NOMO-1 treated with dmso at 0.1 percent for 144 hours (cell line): Measurements from ENCODE around the gene PDRG1.

Source experiments
- DNase-seq: peaks from one replicate; lab custom pipeline; 2025; ENCODE audit not compliant: unreplicated experiment; lab: John Stamatoyannopoulos, UW

Gene PDRG1

GRCh38 chr20:31951530-31952453 lies at the start of gene PDRG1:
TSS of gene PDRG1 (minus strand) at chr20:31952046. CDS start at chr20:31951961, 85 bp downstream.
- DNase-seq = peak; percentile 94

GRCh38 chr20:31998246-31998645 lies 46.4 kb upstream of the PDRG1 start:
- no peak for DNase-seq

GRCh38 chr20:31996996-31997395 lies 45.1 kb upstream of the PDRG1 start:
- no peak for DNase-seq

- no peak for DNase-seq
These were observed 40.2 kb upstream of the PDRG1 start for GRCh38 chr20:31992086-31992485.

- no peak for DNase-seq
These were observed 39.5 kb upstream of the PDRG1 start for GRCh38 chr20:31991339-31991705.

GRCh38 chr20:31990641-31991338 lies 38.9 kb upstream of the PDRG1 start:
- DNase-seq = no peak

GRCh38 chr20:31989030-31989645 lies 37.3 kb upstream of the PDRG1 start:
- DNase-seq = no peak

- DNase-seq = no peak
These were observed 36.7 kb upstream of the PDRG1 start for GRCh38 chr20:31988430-31989015.

- DNase-seq = no peak
These were observed 35.9 kb upstream of the PDRG1 start for GRCh38 chr20:31987744-31988143.

GRCh38 chr20:31984981-31985471 lies 33.2 kb upstream of the PDRG1 start:
- DNase-seq = no peak

- no peak for DNase-seq
These were observed 29.9 kb upstream of the PDRG1 start for GRCh38 chr20:31981784-31982183.

- DNase-seq = no peak
These were observed 28.0 kb upstream of the PDRG1 start for GRCh38 chr20:31979713-31980426.

GRCh38 chr20:31977080-31977479 lies 25.2 kb upstream of the PDRG1 start:
- DNase-seq = no peak

GRCh38 chr20:31975874-31976273 lies 24.0 kb upstream of the PDRG1 start:
- no peak for DNase-seq

GRCh38 chr20:31974951-31975487 lies 23.2 kb upstream of the PDRG1 start:
- DNase-seq = no peak

- no peak for DNase-seq
These were observed 22.4 kb upstream of the PDRG1 start for GRCh38 chr20:31974296-31974695.

- DNase-seq = no peak
These were observed 20.7 kb upstream of the PDRG1 start for GRCh38 chr20:31972471-31973021.

GRCh38 chr20:31969991-31970390 lies 18.1 kb upstream of the PDRG1 start:
- no peak for DNase-seq

GRCh38 chr20:31968291-31969126 lies 16.7 kb upstream of the PDRG1 start:
- peak; percentile 29 for DNase-seq
